SW 1271 (cell line): ENCODE measurements around the gene RASGEF1C.

Experiments used
- DNase-seq, 2 experiments: peaks; one replicate each; lab custom pipeline; 2025; lab: John Stamatoyannopoulos, UW

RASGEF1C gene

GRCh38 chr5:180179442-180180420 is 29.3 kb downstream of the RASGEF1C start:
- no peak for DNase-seq

GRCh38 chr5:180178531-180179441 is 30.2 kb downstream of the RASGEF1C start:
- DNase-seq, result no peak

GRCh38 chr5:180176191-180176590 is 32.8 kb downstream of the RASGEF1C start:
- no peak for DNase-seq

GRCh38 chr5:180175015-180175431 is 34.0 kb downstream of the RASGEF1C start:
- DNase-seq, result no peak

GRCh38 chr5:180174587-180174972 is 34.4 kb downstream of the RASGEF1C start:
- no peak for DNase-seq

GRCh38 chr5:180173875-180174586 is 35.0 kb downstream of the RASGEF1C start:
- DNase-seq, result no peak

- DNase-seq, result no peak
These were observed 35.8 kb downstream of the RASGEF1C start for GRCh38 chr5:180173198-180173544.

- no peak for DNase-seq
These were observed 36.4 kb downstream of the RASGEF1C start for GRCh38 chr5:180172447-180173197.

GRCh38 chr5:180171568-180172094 is 37.4 kb downstream of the RASGEF1C start:
- no peak for DNase-seq

GRCh38 chr5:180170810-180171567 is 38.0 kb downstream of the RASGEF1C start:
- no peak for DNase-seq

- DNase-seq, result no peak
These were observed 38.8 kb downstream of the RASGEF1C start for GRCh38 chr5:180170106-180170809.

- no peak for DNase-seq
These were observed 39.5 kb downstream of the RASGEF1C start for GRCh38 chr5:180169248-180170105.

- no peak for DNase-seq
These were observed 40.3 kb downstream of the RASGEF1C start for GRCh38 chr5:180168758-180169157.

- DNase-seq, result no peak
These were observed 42.8 kb downstream of the RASGEF1C start for GRCh38 chr5:180166176-180166575.

- no peak for DNase-seq
These were observed 46.7 kb downstream of the RASGEF1C start for GRCh38 chr5:180162304-180162661.

GRCh38 chr5:180161420-180162303 is 47.3 kb downstream of the RASGEF1C start:
- DNase-seq, result no peak

- DNase-seq, result no peak
These were observed 48.2 kb downstream of the RASGEF1C start for GRCh38 chr5:180160789-180161188.

GRCh38 chr5:180160215-180160614 is 48.8 kb downstream of the RASGEF1C start:
- no peak for DNase-seq
